Memory B cell (primary cell): Measurements from ENCODE around the gene ST8SIA6.
"Not testable (repeated sequence)": the region's sequence is repeated elsewhere in the genome, so short reads cannot be mapped to it uniquely, and the experiment has no call there.

ENCODE experiments used
- ATAC-seq: fragments of 150-1000 bp; cut with Tn5 transposase; 2 replicates; pipeline ENCODE4 v1.10.0; 2021; ENCODE audit warnings: low read depth, mild to moderate bottlenecking, moderate library complexity
- DNase-seq, 2 donors: peaks; one replicate each; pipeline ENCODE4 v3.0.0; 2022; ENCODE audit warnings: low spot score in 2 of 2
- H3K27ac Mint-ChIP-seq: one replicate; pipeline ENCODE4 v1.8.0; 2022; ENCODE audit warnings: mild to moderate bottlenecking, moderate library complexity, mixed read lengths
- H3K27me3 Mint-ChIP-seq: one replicate; pipeline ENCODE4 v1.8.0; 2022; ENCODE audit warnings: mixed read lengths
- H3K36me3 Mint-ChIP-seq: one replicate; pipeline ENCODE4 v1.8.0; 2022; ENCODE audit warnings: mild to moderate bottlenecking, mixed read lengths
- H3K4me1 Mint-ChIP-seq: one replicate; pipeline ENCODE4 v1.8.0; 2022; ENCODE audit warnings: mixed read lengths
- H3K4me3 Mint-ChIP-seq: one replicate; pipeline ENCODE4 v1.8.0; 2022; ENCODE audit warnings: mild to moderate bottlenecking, moderate library complexity, mixed read lengths
- H3K9me3 Mint-ChIP-seq: one replicate; pipeline ENCODE4 v1.8.0; 2022; ENCODE audit warnings: mixed read lengths

The ST8SIA6 gene

DNA sequence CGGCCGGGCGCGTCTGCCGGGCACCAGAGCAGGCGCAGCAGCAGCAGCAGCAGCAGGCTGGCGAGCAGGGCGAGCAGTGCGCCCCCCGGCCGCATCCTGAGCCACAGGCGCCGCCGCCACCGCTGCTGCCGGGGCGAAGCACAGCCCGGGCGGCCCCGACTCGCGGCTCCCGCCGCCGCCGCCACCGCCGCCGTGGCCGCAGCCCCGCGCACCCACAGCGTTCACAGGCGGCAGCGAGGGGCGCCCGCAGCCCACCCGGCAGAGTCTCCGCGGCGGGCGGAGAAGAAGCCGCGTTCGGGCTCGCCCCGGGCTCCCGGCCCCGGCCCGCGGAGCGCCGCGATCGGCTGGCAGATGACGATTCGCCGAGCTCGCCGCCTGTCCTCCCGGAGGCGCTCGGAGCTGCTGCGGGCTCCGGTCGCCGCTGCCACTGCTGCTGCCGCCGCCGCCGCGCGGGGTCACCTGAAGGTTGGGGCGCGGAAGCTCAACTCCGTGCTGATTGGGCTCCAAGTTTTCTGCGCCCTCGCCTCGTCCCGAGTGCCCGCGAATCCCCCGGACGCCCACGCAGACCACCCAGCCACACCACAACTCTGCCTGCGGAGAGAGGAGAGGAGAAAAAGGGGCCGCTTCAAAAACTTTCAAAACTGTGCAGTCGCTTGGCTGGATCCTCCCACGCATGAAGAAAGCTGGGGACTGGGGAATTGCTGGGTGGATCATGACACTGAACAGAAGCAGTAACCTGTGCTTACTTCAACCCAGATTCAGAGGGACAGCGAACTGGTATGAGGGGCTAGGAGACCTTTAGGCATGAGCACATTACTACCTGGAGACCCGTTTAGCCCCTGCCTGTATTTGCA lies at the start of gene ST8SIA6:
ST8SIA6 (minus strand) TSS at position 435 of the 854 bp plus-strand sequence; CDS start at position 95, 340 bp downstream.
- Mint-ChIP-seq H3K36me3 (no peaks in the 10 kb centered on the region), H3K4me1 (no peaks in the 10 kb centered on the region), H3K27ac (no peak within 1 kb of the TSS), H3K4me3 (peak within 1 kb of the TSS; percentile 29), H3K27me3 (peaks cover 16% of the 10 kb centered on the region), H3K9me3 (peaks cover 7% of the 10 kb centered on the region)
- no peak for DNase-seq
- ATAC-seq: no peak

DNA sequence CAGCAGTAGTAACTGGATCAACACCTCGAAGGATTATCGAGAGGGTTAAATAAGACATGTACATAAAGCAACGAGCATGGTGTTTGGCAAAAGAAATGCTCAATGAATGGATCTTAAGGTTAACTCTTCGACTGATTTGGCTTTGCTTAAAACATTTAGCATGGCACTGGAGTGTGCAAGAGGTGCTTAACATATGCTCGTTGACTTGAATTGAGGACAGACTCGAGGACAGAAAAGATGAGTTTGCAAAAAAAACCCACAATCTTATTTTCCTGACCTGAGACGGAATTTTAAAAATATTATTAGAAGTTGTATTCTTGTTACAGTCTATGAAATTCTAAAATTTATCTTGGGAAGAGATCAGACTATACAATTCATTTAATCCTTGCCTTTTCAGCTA lies 49.4 kb upstream of the ST8SIA6 start:
- Mint-ChIP-seq H3K27ac (no peak overlapping the region), H3K4me1 (no peaks in the 10 kb centered on the region), H3K27me3 (peaks cover 6% of the 10 kb centered on the region), H3K4me3 (no peak overlapping the region), H3K36me3 (no peaks in the 10 kb centered on the region), H3K9me3 (peaks cover 4% of the 10 kb centered on the region)
- DNase-seq: no peak
- ATAC-seq: no peak

DNA sequence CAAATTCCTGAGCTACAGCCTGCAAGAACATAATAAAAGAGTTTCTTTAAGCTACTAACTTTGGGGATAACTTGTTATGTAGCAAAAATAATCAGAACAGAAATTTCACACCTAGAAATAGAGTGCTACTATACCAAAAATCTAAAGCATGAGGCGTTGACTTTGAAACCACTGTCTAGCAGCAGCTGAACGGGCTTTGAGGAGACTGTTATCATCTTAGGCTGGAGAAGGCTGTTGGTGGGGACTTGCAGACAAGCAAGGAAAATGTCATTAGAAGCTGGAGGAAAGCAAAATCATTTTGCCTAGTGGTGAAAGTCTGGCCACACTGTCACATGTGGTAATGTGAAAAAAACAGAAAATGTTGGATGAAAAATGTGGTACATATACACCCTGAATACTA lies 48.4 kb upstream of the ST8SIA6 start:
- H3K36me3 Mint-ChIP-seq: no peaks in the 10 kb centered on the region
- H3K9me3 Mint-ChIP-seq: peaks cover 1% of the 10 kb centered on the region
- ATAC-seq (no peak), DNase-seq (no peak)
- no peaks in the 10 kb centered on the region for H3K4me1 Mint-ChIP-seq
- peaks cover 3% of the 10 kb centered on the region for H3K27me3 Mint-ChIP-seq
- no peak overlapping the region for H3K27ac Mint-ChIP-seq
- no peak overlapping the region for H3K4me3 Mint-ChIP-seq

DNA sequence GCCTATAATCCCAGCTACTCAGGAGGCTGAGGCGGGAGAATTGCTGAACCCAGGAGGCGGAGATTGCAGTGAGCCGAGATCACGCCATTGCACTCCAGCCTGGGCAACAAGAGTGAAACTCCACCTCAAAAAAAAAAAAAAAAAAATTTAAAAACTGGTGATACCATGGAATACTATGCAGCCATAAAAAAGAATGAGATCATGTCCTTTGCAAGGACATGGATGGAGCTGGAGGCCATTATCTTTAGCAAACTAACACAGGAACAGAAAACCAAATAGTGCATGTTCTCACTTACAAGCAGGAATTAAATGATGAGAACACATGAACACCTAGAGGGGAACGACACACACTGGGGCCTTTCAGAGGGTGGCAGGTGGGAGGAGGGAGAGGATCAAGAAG lies 44.6 kb upstream of the ST8SIA6 start:
- not testable (repeated sequence) for H3K4me1 Mint-ChIP-seq, H3K27me3 Mint-ChIP-seq, H3K36me3 Mint-ChIP-seq

GRCh38 chr10:17497446-17498030 lies 43.1 kb upstream of the ST8SIA6 start:
- Mint-ChIP-seq H3K27me3 (peaks cover 3% of the 10 kb centered on the region), H3K9me3 (no peaks in the 10 kb centered on the region), H3K27ac (no peak overlapping the region), H3K36me3 (no peaks in the 10 kb centered on the region), H3K4me3 (no peak overlapping the region), H3K4me1 (no peaks in the 10 kb centered on the region)
- ATAC-seq (no peak), DNase-seq (no peak)

More for the DNA sequence above, 44.6 kb upstream of the ST8SIA6 start:
- H3K9me3 Mint-ChIP-seq, ATAC-seq, DNase-seq, H3K27ac Mint-ChIP-seq, H3K4me3 Mint-ChIP-seq: not testable (repeated sequence)

- no peaks in the 10 kb centered on the region for H3K4me1 Mint-ChIP-seq
- ATAC-seq (no peak), DNase-seq (no peak)
- H3K27ac Mint-ChIP-seq: no peak overlapping the region
- no peaks in the 10 kb centered on the region for H3K36me3 Mint-ChIP-seq
- H3K9me3 Mint-ChIP-seq: no peaks in the 10 kb centered on the region
- H3K27me3 Mint-ChIP-seq: peaks cover 3% of the 10 kb centered on the region
- no peak overlapping the region for H3K4me3 Mint-ChIP-seq
Observed at GRCh38 chr10:17494626-17495260, 40.3 kb upstream of the ST8SIA6 start.

DNA sequence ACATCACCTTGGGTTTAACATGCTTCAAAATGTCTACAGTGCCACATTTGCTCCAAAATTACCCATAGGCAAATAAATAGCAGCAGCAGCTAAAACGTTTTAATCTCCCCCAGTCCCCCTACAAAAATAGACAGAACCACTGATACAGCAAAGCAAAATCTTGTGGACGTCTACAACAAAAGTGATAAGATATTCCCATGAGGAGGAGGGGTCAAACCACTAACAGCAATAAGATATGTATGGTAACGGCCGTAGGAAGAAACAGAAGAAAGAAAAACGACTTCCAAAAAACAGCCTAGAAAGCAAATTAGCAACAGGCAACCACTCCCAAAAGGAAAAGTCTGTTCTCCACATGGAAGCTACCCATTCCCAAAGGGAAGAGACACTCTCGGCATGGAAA lies 34.5 kb upstream of the ST8SIA6 start:
- H3K9me3 Mint-ChIP-seq: peaks cover 2% of the 10 kb centered on the region
- no peaks in the 10 kb centered on the region for H3K4me1 Mint-ChIP-seq
- DNase-seq: no peak
- H3K27ac Mint-ChIP-seq: no peak overlapping the region
- ATAC-seq: no peak
- no peaks in the 10 kb centered on the region for H3K36me3 Mint-ChIP-seq
- no peak overlapping the region for H3K4me3 Mint-ChIP-seq
- H3K27me3 Mint-ChIP-seq: peaks cover 4% of the 10 kb centered on the region

- Mint-ChIP-seq H3K9me3 (peaks cover 6% of the 10 kb centered on the region), H3K27me3 (peaks cover 7% of the 10 kb centered on the region), H3K4me3 (no peak overlapping the region), H3K36me3 (no peaks in the 10 kb centered on the region), H3K27ac (no peak overlapping the region), H3K4me1 (no peaks in the 10 kb centered on the region)
- ATAC-seq (no peak), DNase-seq (no peak)
Observed at GRCh38 chr10:17483079-17483478, 28.7 kb upstream of the ST8SIA6 start.

DNA sequence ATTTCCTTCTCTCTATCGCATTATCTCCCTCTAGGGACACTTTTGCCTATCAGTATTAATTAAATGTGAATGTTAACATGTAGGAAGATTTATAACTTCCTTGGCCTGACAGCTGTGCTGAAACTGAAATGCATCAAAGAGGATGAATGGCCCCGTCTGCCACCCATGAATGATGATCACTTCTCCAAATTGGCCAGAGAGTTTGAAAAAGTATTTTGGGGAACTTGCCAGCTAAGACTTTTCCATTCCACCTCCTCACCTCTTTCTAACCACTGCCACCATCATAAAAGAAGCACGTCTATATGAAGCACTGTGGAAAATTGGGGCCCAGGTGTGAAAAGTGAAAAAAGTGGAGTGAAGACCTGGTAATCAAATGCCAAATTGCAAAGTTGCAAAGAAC lies 25.4 kb upstream of the ST8SIA6 start:
- H3K4me1 Mint-ChIP-seq: no peaks in the 10 kb centered on the region
- peaks cover 5% of the 10 kb centered on the region for H3K27me3 Mint-ChIP-seq
- peaks cover 4% of the 10 kb centered on the region for H3K9me3 Mint-ChIP-seq
- no peak for DNase-seq
- no peak overlapping the region for H3K27ac Mint-ChIP-seq
- H3K4me3 Mint-ChIP-seq: no peak overlapping the region
- no peak for ATAC-seq
- H3K36me3 Mint-ChIP-seq: no peaks in the 10 kb centered on the region

DNA sequence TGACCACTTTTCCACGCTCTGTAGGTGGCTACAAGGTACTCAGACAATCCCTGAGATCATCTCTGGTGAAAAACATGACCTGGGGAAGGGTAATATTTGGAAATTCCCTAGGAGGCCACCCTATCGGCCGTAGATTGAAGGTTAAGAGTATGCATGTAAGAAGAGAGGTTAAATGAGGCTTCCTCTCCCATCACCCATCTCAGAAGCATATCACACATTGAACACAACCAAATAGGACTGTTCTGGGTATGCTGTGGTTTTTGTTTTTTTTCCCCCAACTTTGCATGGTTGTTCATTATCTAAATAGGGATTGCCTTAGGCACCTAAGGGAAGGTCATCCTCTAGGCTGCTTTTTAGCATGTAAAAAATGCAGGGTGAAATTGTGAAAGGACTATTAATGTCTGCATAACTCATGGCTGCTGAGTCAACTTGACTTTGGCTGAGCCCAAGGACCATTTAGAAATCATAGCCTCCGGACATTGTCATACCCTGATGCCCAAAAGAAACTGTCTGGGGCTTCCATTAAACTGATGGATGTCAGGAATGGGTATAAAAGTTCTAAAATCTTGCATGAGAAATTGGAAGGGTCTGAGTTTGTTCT lies 24.7 kb upstream of the ST8SIA6 start:
- H3K27me3 Mint-ChIP-seq: peaks cover 5% of the 10 kb centered on the region
- H3K36me3 Mint-ChIP-seq: no peaks in the 10 kb centered on the region
- H3K27ac Mint-ChIP-seq: no peak overlapping the region
- peaks cover 4% of the 10 kb centered on the region for H3K9me3 Mint-ChIP-seq
- ATAC-seq: no peak
- H3K4me1 Mint-ChIP-seq: no peaks in the 10 kb centered on the region
- no peak for DNase-seq
- no peak overlapping the region for H3K4me3 Mint-ChIP-seq

DNA sequence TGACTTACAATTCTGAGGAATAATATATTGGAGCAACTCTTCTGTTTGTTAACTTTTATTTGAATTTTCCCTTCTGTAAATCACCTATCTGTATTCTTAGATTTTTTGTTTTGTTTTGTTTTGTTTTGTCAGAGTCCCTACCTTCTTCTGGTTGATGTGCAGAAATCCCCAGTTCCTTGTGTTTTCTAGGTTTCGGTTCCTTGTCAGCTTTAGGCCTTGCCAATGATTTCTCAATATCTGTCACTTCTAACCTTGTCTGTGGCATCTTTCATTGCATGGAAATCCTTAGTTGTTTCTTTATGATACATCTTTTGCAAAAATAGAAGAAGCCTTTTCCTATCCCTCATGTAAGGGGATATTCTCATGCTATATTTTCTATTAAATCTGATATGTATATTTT lies 21.7 kb upstream of the ST8SIA6 start:
- DNase-seq: no peak
- no peak for ATAC-seq
- no peaks in the 10 kb centered on the region for H3K36me3 Mint-ChIP-seq
- H3K27ac Mint-ChIP-seq: no peak overlapping the region
- no peak overlapping the region for H3K4me3 Mint-ChIP-seq
- H3K4me1 Mint-ChIP-seq: no peaks in the 10 kb centered on the region
- H3K9me3 Mint-ChIP-seq: peaks cover under 1% of the 10 kb centered on the region
- H3K27me3 Mint-ChIP-seq: peaks cover under 1% of the 10 kb centered on the region

- DNase-seq (no peak), ATAC-seq (no peak)
- no peak overlapping the region for H3K4me3 Mint-ChIP-seq
- no peaks in the 10 kb centered on the region for H3K36me3 Mint-ChIP-seq
- no peak overlapping the region for H3K27ac Mint-ChIP-seq
- H3K4me1 Mint-ChIP-seq: no peaks in the 10 kb centered on the region
- no peaks in the 10 kb centered on the region for H3K27me3 Mint-ChIP-seq
- H3K9me3 Mint-ChIP-seq: no peaks in the 10 kb centered on the region
Observed at GRCh38 chr10:17475661-17476060, 21.3 kb upstream of the ST8SIA6 start.

GRCh38 chr10:17474595-17475323 lies 20.4 kb upstream of the ST8SIA6 start:
- DNase-seq (no peak), ATAC-seq (no peak)
- Mint-ChIP-seq H3K4me3 (no peak overlapping the region), H3K9me3 (no peaks in the 10 kb centered on the region), H3K27me3 (no peaks in the 10 kb centered on the region), H3K36me3 (no peaks in the 10 kb centered on the region), H3K27ac (no peak overlapping the region), H3K4me1 (no peaks in the 10 kb centered on the region)
